Testis (tissue), 3 donors: ENCODE results near the gene PZP. TPM values are rescaled to one million over a fixed set of nuclear protein-coding genes. Genes with fewer than 3 reads are reported as not detected.

ENCODE experiments used
- DNase-seq: peaks from one replicate; pipeline ENCODE4 v3.0.0-alpha.2; 2019
- H3K27ac ChIP-seq, 2 donors: fragments of 200-600 bp; sonication (generic); one replicate each; pipeline ENCODE4 v1.5.1; 2019
- H3K27me3 ChIP-seq: fragments of 200-600 bp; sonication (generic); one replicate; pipeline ENCODE4 v1.5.1; 2019
- H3K36me3 ChIP-seq: fragments of 200-600 bp; sonication (generic); one replicate; pipeline ENCODE4 v1.5.1; 2017; ENCODE audit warnings: low read depth; ENCODE audit errors: missing control alignments
- H3K4me1 ChIP-seq: fragments of 200-600 bp; sonication (generic); one replicate; pipeline ENCODE4 v1.5.1; 2019
- H3K4me3 ChIP-seq, 2 donors: fragments of 200-600 bp; sonication (generic); one replicate each; pipeline ENCODE4 v1.5.1; 2017 to 2019
- H3K9me3 ChIP-seq: fragments of 200-600 bp; sonication (generic); one replicate; pipeline ENCODE4 v1.5.1; 2017
- WGBS, 2 donors: methylation state at CpG; one replicate each; pipeline ENCODE4 v1.1.5; 2018; 5-methylcytosine and 5-hydroxymethylcytosine counted together
- intact Hi-C: fragments of 100-400 bp; cut with DNase I; formaldehyde crosslinking; loops from one replicate; pipeline ENCODE4 v1.15.1; 2023; ENCODE audit warnings: low total_unique reads
- microRNA counts, 2 donors: library from miRNA; unstranded; fragments of <30 nt; microRNA quantifications; one replicate each; lab custom pipeline; 2016
- microRNA-seq, 2 donors: library from miRNA; unstranded; fragments of <30 nt; microRNA quantifications; one replicate each; pipeline ENCODE4, GENCODE V29; 2016; ENCODE audit warnings: borderline number of aligned reads in 2 of 2, borderline replicate concordance in 1 of 2
- polyA plus RNA-seq: library from polyadenylated mRNA; stranded (reverse); fragments of 350-450 nt; fragmentation: Illumina TruSeq; extraction: RNeasy Lipid Tissue Mini Kit (QIAGEN cat#74804); gene quantifications from one replicate; pipeline ENCODE4 v1.2.3, GENCODE V29; 2014; ENCODE audit warnings: low read depth, low replicate concordance; ENCODE audit not compliant: insufficient read depth
- total RNA-seq, 2 donors: library from RNA; depleted of rRNA; stranded (reverse); fragments of >200 nt; gene quantifications; one replicate each; pipeline ENCODE4 v1.2.3, GENCODE V29; 2016
- TF ChIP-seq, protein P1 (sequence below), 3 experiments: fragments of 450-650 bp in 2 of 3; fragments of 200-600 bp in 1 of 3; sonication (generic) in 1 of 3; IDR thresholded peaks; one replicate each; pipeline ENCODE4 v1.5.1; 2016 to 2019; ENCODE audit warnings: antibody characterized with exemption in 3 of 3, mild to moderate bottlenecking in 2 of 3, moderate library complexity in 1 of 3

The PZP gene
- total and polyA plus RNA-seq, 3 donors from 2014 or later, result 4.6 to 10.7 (median 6.5) TPM

DNA sequence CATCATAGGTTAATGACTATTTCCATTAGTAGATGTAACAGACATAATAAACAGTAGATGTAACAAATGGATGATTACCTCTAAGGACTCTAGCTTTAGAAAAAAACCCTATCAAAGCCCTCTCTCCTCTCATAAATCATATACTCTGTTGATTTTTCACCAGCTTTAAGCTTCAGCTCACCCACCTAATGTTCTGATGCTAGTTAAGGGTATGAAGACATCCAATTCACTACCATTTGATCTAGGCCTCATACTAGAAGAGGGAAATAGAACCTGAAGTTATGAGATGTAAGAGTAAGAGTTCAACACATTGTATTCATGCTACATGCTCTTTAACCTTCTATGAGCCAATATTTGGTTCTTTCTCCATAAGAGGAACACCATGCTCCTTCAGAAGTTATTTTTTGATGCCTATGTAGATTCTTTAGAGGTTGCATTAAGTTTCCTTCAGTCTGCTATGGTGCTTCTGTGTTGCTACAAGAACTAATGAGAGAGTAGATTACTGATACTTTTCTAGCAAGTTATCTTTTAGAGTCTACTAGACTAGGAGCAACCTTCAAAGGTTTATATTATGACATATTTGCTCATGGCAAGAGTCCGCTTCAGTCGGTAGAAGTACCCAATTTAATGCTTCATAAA lies 108.5 kb downstream of the PZP start:
- no peaks in the 10 kb centered on the region for H3K36me3 ChIP-seq
- no peaks in the 10 kb centered on the region for H3K9me3 ChIP-seq
- no peaks in the 10 kb centered on the region for H3K27me3 ChIP-seq
- H3K4me3 ChIP-seq, result no peak overlapping the region
- H3K27ac ChIP-seq, result no peak overlapping the region
- H3K4me1 ChIP-seq, result no peaks in the 10 kb centered on the region
- TF ChIP-seq, protein P1, sequence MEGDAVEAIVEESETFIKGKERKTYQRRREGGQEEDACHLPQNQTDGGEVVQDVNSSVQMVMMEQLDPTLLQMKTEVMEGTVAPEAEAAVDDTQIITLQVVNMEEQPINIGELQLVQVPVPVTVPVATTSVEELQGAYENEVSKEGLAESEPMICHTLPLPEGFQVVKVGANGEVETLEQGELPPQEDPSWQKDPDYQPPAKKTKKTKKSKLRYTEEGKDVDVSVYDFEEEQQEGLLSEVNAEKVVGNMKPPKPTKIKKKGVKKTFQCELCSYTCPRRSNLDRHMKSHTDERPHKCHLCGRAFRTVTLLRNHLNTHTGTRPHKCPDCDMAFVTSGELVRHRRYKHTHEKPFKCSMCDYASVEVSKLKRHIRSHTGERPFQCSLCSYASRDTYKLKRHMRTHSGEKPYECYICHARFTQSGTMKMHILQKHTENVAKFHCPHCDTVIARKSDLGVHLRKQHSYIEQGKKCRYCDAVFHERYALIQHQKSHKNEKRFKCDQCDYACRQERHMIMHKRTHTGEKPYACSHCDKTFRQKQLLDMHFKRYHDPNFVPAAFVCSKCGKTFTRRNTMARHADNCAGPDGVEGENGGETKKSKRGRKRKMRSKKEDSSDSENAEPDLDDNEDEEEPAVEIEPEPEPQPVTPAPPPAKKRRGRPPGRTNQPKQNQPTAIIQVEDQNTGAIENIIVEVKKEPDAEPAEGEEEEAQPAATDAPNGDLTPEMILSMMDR (IDR thresholded peaks at IDR 0.05), result no peak
- no peak for DNase-seq
- 96 to 99% methylated on average over 2 of the region's 2 CpGs for WGBS, 2 donors
- intact Hi-C loops, result no loop called here

MicroRNA genes within 50 kb of the gene (microRNA counts, 767-probe panel; counts per million panel counts)
- microRNA hsa-miR-1244 (lab: Ali Mortazavi, UCI), result 0 to 152 counts per million in 2 donors

Small RNA genes lying within 50 kb of the gene (microRNA-seq; reads per million reads assigned to microRNA genes)
- 0 reads per million in 2 donors for gene MIR1244-3

Other genes starting within 250 kb of the PZP start
- gene KLRG1, start 218.8 kb downstream of the PZP start, total RNA-seq, result 1 to 10 TPM; 3.5 to 4.6 TPM
- gene KLRG1, start 218.8 kb downstream of the PZP start, polyA plus RNA-seq, result 2.4 TPM
- 100 to 1,000 TPM in 1 of 2 donors, 10 to 100 TPM in 1; 64.2 to 151 TPM for gene A2M, start 92.5 kb downstream of the PZP start, total RNA-seq
- 200 TPM for gene A2M, start 92.5 kb downstream of the PZP start, polyA plus RNA-seq